Stimulated activated naive CD8-positive, alpha-beta T cell treated with anti-CD3 and anti-CD28 coated beads, Interleukin-15, Interleukin-2, amounts not matched to agents 100 U/mL and 50 U/mL, for 24 hours (primary cell): ENCODE results near the gene KRTAP2-2.
"Not testable (repeated sequence)": the region's sequence is repeated elsewhere in the genome, so short reads cannot be mapped to it uniquely, and the experiment has no call there.

Experiments
- ATAC-seq: fragments of 150-1000 bp; cut with Tn5 transposase; one replicate; pipeline ENCODE4 v1.10.0; 2021
- DNase-seq: peaks from one replicate; pipeline ENCODE4 v3.0.0; 2021

Gene KRTAP2-2

DNA sequence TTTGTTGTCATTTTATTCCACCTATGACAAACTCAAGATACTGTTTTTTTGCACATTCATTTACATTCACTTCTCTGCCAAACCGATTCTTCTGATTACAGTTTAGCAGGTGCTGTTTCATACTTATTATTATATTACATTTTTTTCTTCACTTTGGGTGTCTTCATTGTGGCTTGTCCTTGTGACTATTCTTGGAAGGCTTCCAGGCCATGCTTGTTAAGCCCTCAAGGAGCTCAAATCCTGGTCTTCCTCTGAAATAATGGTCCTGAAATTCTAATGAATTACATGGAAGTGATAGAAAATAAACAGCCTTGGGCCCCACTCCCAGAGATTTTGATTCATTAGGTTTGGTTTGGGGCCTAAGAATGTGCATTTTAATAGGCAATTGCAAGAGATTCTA is 9.3 kb upstream of the KRTAP2-2 start:
- DNase-seq = no peak
- ATAC-seq = no peak

DNA sequence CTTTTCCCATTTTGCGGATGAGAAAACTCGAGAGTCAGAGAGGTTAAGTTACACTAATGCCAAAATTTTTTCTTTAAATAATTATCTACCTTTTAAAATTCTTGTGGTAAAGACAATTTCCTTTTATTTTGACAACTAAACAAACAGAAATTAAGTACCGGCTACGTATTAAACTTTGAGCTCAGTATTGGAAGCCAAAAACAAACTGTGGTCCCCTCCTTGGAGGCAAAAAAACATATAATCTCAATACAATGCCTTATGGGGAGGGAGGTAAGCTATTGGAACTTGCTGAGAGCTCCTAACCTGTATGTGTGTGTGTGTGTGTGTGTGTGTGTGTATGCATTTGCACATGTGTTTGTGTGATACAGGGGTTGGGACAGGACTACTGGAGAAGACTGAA is 8.4 kb upstream of the KRTAP2-2 start:
- DNase-seq (no peak), ATAC-seq (no peak)

DNA sequence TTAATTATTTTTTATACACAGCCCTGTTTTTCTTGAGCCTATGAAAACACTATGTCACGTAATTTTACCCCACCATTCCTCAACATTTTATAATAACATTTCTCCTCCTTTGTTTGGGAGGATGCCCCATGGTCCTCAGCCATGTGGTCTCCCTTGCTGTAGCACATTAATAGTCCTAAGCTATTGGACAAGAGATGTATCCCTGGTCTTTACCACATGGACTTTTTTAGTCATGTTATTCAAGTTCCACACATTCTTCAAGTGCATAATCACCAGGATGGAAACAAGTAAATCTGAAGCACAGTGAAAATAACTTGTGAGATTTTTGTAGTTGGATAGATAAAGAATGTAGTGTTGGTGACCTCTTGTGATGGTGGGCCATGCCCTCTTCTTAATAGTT is 6.9 kb upstream of the KRTAP2-2 start:
- DNase-seq = no peak
- ATAC-seq = no peak

DNA sequence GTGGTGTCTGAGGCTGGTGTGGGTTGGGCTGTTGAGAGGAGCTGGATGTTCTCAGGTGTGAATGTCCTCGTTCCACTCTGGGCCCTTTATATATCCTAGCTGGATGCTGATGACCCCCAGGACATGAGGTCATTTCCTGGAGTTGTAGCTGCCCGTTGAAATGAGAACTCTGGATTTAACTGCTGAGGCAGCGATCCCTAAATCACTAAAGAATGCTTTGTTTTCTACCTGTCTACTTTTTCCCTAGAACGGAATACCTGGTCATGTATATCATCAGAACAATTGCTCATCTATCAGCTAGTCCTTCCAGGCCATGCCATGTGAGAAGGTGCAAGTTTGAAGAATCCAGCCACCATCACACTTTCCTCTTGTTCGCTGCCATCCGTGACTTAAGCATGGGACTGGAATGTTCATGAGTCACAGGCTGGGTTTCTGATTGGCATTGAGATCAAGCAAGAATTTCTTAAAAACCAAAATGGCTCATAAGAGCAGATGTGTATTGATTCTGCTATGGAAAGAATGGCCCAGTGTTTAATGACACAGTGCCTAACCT is 5.1 kb upstream of the KRTAP2-2 start, which contains the start of gene KRTAP2-3:
Gene KRTAP2-3 (minus strand): TSS at position 63 of the 553 bp plus-strand sequence. CDS start 64 bp downstream, outside the sequence.
- ATAC-seq (no peak), DNase-seq (no peak)

DNA sequence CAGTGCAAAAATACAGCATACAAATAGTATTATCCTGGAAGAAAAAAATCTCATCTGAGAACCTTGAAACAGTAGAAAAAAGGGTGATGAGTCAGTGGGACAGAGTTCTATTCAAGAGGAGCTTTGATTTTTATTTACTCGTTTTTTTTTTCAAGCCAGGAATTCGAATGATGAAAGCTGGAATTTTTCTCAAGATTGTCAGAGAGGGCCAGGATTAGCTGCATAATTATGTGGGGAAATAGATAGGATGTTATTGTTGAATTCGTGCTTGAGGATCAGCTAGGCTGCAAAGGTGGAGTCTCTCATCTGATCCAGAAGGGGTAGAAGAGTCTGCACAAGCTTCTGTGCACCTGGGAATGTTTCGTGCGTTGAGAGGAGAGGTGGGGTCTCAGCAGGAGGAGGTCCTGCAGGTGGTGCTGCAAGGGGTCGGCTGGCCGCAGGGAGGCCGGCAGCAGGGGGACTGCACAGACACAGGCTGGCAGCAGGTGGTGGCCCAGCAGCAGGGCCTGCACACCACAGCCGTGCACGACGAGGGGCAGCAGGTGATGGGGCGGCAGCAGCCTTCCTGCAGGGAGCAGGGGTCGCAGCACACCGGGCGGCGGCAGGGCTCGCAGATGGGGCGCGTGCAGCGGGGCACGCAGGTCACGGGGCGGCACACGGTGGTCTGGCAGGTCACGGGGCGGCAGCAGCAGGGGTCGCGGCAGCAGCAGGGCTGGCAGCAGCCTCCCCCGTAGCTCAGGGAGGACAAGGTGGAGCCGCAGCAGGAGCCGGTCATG is 4.4 kb upstream of the KRTAP2-2 start:
- DNase-seq, ATAC-seq: not testable (repeated sequence)

DNA sequence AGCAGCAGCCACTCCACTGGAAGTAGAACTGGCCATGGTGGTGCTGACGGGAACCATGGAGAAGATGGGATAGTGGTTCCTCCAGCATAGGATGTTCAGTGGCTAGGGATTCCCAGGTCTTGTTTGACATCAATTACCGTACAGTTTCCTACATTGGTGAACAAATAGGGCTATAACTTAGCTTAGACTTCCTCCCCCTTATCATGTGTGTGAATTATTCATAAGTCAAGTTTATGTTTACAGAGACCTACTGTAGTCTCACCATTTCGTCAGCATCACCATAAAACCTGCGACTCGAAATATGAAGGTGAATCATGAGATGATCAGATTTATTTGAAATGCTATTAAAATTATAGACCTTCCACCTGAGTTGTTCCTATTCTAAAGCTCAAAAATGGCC is 3.7 kb upstream of the KRTAP2-2 start:
- DNase-seq (no peak), ATAC-seq (no peak)

- no peak for DNase-seq
- no peak for ATAC-seq
These were observed 2.5 kb upstream of the KRTAP2-2 start for GRCh38 chr17:41057547-41057946.

- DNase-seq, ATAC-seq: not testable (repeated sequence)
These were observed 474 bp downstream of the KRTAP2-2 start for GRCh38 chr17:41054556-41054955.

DNA sequence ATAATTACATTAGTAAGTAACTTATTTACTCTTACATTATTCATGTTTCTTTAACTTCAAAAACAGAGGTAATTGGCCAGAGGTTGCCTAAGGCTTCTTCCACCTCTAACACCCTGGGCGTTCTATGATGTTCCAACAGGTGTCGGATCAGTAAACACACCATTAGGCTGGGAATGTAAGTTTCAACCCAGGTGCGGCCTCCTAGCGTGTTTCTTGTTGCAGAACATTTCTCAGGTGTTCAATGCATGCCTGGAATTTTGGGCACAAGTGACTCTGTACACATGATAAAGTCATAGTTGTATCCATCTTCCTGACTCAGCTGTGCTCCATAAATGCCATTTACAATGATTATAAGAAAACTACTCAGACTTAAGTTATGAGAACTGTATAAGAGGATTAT is 1.0 kb downstream of the KRTAP2-2 start:
- no peak for ATAC-seq
- no peak for DNase-seq

DNA sequence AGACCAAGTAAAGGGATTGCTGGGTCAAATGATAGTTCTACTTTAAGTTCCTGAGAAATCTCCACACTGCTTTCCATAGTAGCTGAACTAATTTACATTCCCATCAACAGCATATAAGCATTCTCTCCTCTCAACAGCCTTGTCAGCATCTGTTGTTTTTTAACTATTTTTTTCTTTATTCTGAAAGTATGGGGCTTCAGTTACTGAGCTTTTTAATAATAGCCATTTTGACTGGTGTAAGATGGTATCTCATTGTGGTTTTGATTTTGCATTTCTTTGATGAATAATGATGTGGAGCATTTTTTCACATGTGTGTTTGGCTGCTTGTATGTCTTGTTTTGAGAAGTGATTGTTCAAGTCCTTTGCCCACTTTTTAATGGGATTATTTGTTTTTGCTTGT is 2.5 kb downstream of the KRTAP2-2 start:
- DNase-seq = no peak
- no peak for ATAC-seq

- no peak for DNase-seq
These were observed 5.9 kb downstream of the KRTAP2-2 start for GRCh38 chr17:41049110-41049509.

GRCh38 chr17:41048441-41048840 is 6.6 kb downstream of the KRTAP2-2 start:
- no peak for ATAC-seq

More at GRCh38 chr17:41049110-41049509, 5.9 kb downstream of the KRTAP2-2 start:
- no peak for ATAC-seq

GRCh38 chr17:41046735-41047465 is 8.1 kb downstream of the KRTAP2-2 start, which contains the start of gene KRTAP2-1:
TSS of gene KRTAP2-1 (minus strand) at chr17:41047316. CDS start at chr17:41047267, 49 bp downstream.
- ATAC-seq, DNase-seq: not testable (repeated sequence)

More at GRCh38 chr17:41048441-41048840, 6.6 kb downstream of the KRTAP2-2 start:
- no peak for DNase-seq

GRCh38 chr17:41042953-41043352 is 12.1 kb downstream of the KRTAP2-2 start:
- ATAC-seq (no peak), DNase-seq (no peak)

DNA sequence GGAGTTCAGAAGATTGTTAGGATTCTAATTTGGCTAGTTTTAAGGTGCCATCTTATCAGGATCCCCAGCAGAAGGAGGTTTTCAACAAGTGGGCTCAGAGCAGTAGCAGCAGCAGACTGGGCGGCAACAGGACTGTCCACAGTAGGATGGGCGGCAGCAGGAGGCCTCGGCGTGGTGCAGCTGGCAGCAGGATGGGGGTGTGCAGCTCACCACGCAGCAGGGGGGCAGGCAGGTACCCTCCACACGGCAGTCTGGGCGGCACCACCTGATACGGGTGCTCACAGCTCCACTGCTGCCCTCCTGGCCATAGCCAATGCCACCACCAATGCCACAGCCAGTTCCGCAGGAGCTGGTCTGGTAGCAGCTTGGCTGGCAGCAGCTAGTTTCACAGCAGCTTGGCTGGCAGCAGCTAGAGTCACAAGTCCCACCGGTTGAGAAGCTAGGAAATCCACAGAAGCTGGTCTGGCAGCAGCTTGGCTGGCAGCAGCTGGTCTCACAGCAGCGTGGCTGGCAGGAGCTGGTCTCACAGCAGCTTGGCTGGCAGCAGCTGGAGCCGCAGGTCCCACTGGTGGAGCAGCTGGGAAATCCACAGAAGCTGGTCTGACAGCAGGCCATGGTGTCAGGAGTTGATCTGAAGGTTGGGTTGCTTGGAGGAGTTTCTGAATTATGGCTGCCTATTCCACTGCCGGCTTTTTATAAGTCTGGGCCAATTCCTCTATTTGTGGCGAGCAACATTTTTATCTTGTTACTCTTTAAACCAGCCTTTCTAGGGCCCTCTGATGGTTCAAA is 14.1 kb downstream of the KRTAP2-2 start, which contains the start of gene KRTAP1-1:
Gene KRTAP1-1 (minus strand): TSS at position 668 of the 789 bp plus-strand sequence. CDS start 53 bp downstream, at position 615.
- DNase-seq, ATAC-seq: not testable (repeated sequence)

DNA sequence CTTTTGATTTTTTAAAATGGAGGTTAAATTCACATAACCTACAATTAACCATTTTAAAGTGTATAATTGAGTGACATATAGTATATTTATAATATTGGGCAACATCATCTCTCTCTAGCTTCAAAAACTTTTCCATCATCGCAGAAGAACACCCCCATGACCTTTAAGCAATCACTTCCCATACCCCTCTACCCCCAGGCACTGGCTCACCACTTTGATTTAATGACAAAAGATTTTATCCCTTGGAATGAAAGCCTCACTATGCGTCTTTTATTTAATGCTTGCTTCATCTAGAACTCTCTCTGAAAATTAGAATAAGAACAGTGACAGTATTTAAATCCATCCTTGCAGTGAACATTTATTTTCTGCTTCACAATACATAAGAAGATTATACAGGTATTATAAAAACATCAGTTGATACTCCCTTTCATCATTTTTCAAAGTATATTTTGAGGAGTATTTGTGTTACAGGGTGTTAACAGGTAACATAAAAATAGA is 17.1 kb downstream of the KRTAP2-2 start:
- no peak for ATAC-seq
- no peak for DNase-seq

GRCh38 chr17:41034346-41034935 is 20.6 kb downstream of the KRTAP2-2 start, which contains the start of gene KRTAP1-3:
TSS of gene KRTAP1-3 (minus strand) at chr17:41034874. CDS start at chr17:41034821, 53 bp downstream.
- DNase-seq, ATAC-seq: not testable (repeated sequence)

DNA sequence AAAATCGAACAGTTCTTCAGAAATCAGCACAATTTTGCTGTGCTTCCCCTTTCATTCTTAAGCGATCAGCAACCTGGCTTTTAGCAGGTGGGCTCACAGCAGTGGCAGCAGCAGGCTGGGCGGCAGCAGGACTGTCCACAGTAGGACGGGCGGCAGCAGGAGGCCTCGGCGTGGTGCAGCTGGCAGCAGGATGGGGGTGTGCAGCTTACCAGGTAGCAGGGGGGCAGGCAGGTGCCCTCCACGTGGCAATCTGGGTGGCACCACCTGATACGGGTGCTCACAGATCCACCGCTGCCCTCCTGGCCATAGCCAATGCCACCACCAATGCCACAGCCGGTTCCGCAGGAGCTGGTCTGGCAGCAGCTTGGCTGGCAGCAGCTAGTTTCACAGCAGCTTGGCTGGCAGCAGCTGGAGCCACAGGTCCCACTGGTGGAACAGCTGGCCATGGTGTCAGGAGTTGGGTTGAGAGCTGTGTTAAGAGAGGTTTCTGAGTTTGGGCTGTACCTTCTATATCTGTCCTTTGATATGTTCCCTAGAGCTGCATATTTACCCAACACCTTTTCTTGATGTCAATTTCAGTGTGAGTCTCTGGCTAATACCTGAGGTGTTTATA is 25.3 kb downstream of the KRTAP2-2 start, which contains the start of gene KRTAP1-4:
Gene KRTAP1-4 (minus strand): TSS at position 563 of the 613 bp plus-strand sequence. CDS start 117 bp downstream, at position 446.
- ATAC-seq = no peak
- no peak for DNase-seq

- DNase-seq (no peak), ATAC-seq (no peak)
These were observed 28.1 kb downstream of the KRTAP2-2 start, which contains the start of gene KRTAP1-5 for GRCh38 chr17:41026715-41027471. TSS of gene KRTAP1-5 (minus strand) at chr17:41027208. CDS start at chr17:41027155, 53 bp downstream.
